ENCODE data around the gene POLK.

The POLK gene

GRCh38 chr5:75640826-75641225, 129.1 kb downstream of the POLK start:
- no peak for DNase-seq (ENCODE audit: low read depth in 2 of 2, low spot score in 1 of 2)

GRCh38 chr5:75648712-75649111, 137.0 kb downstream of the POLK start:
- DNase-seq (ENCODE audit: low read depth in 2 of 2, low spot score in 1 of 2): no peak

Measured in stimulated activated CD8-positive, alpha-beta memory T cell treated with anti-CD3 and anti-CD28 coated beads, Interleukin-4, amount 100 ng/mL, for 1 hour (primary cell).